Activated effector memory CD4-positive, alpha-beta T cell treated with Interleukin-2 at 50 U/mL for 16 hours (primary cell): ENCODE results near the gene CYP19A1.

Experiments
- DNase-seq: peaks from one replicate; pipeline ENCODE4 v3.0.0-alpha.2; 2020

The CYP19A1 gene

GRCh38 chr15:51252671-51253070 lies 85.7 kb downstream of the CYP19A1 start:
- DNase-seq: no peak

GRCh38 chr15:51251556-51251955 lies 86.8 kb downstream of the CYP19A1 start:
- DNase-seq: no peak

DNA sequence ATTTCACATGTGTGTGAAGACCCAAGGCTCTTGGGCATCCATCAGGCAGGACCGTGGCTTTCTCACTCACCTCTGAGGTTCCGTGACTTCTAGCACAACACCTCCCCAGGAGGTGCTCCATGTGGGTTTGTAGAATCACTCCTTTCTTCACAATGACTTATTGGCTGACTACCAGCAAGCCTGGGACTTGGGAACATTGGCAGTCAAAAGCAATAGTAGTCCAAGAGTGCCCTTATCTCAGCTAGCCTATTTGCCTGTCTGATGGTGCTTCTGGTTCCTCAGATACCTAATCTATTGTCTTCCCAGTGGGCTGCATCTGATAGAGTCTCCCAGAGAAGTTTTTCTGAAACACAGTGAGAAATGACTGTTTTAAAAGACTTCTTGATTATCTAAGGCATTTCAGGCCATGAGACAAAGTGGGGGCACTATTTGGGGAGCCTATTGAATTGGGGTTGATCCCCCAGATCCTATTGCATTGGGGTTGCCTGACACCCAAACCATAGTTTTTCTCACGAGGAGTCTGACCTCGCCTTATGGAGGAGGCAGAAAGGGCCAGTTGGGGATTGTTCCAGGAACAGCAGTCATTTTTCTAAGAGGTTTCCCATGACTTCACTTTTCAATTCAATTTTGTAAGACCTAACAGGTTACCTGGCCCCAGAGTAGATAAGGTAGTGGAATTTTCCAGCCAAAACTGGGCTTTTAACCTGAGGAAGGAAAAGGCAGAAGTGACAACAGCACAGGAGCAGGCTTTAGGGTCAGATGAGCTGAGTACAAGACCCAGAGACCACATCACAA lies 88.0 kb downstream of the CYP19A1 start:
- no peak for DNase-seq

DNA sequence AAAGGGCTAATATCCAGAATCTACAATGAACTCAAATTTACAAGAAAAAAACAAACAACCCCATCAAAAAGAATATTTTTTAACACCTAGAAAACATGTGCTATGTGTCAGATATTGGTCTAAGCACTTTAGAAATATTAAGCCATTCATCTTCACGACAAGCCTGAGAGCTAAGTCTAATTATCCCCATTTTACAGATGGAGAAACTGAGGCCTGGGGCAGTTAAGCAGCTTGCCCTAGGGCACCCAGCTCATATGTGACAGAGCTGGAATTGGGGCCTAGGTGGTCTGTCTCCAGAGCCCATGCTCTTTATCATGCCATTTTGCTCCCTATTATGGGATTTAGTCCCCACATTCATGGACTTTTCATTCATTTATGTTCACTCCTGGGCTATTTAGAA lies 92.8 kb downstream of the CYP19A1 start:
- no peak for DNase-seq

- no peak for DNase-seq
Measured at GRCh38 chr15:51244423-51244869, 94.0 kb downstream of the CYP19A1 start.

GRCh38 chr15:51243774-51244173 lies 94.6 kb downstream of the CYP19A1 start:
- no peak for DNase-seq

DNA sequence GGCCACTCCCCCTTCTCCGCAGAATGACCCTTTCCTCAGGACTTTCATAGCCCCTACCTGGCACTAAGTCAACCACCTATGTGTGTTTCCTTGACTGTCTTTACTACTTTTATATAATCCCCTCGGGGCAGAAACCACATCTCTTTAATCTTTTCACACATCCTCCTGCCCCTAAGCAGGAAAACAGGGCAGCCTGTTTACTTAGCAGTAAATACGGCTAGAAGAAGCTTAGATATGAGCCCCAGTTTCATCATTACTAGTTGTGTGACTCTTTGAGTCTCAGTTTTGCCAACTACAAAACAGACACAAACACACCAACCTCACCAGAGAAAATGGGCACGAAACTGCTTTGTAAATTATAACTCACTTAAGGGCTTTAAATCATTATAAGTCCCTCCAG lies 98.3 kb downstream of the CYP19A1 start:
- DNase-seq: no peak

DNA sequence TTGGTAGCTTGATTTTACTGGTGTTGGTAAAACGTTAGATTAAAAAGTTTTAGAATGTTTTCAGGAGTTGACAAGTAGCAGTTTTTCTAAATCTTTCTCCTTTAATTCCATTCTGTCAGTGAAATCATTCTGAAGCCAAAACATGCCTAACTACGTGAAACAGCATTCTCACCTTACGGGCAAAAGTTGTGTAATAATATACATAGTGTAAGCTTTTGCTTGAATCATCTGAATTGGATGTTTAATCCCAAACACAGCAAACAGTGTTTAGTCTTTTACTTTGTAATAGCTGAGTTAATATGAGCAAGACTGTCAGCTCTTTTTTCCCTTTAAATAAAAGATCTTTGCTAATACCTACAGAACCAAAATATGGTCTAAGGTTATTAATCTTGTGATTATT lies 100.6 kb downstream of the CYP19A1 start:
- no peak for DNase-seq

DNA sequence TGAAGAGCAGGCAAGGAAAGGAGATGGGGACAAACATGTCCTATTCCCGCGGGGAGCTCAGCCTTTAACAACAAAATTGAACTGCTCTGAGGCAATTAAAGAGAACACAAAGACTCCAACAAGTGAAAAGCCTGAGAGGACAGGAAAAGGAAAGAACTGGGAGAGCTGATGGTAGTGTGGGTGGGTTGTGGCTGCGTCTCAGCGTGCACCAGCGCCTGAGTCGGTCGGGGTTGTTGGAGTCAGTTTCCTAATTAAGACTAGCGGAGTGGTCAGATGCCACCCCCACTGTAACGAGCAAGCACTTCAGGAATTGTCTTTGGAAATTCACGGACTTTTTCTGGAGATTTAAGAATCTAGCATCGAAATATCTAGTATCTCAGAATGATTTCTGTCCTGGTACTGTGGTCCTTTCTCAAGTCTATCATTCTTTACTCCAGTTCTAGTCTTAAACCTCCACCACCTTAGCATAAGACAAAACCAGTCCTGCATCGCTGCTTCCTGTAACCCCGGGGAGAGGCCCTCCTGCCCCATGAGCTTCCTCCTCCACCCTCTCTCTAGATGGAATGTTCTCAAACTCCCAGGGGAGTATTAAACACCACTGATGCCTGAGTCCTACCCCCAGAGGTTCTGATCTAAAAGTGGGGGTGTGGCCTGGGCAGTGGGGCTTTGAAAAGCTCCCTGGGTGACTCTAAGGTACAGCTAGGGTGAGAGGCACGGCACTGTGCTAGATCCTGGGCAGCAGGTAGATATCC lies 104.0 kb downstream of the CYP19A1 start:
- DNase-seq: no peak

DNA sequence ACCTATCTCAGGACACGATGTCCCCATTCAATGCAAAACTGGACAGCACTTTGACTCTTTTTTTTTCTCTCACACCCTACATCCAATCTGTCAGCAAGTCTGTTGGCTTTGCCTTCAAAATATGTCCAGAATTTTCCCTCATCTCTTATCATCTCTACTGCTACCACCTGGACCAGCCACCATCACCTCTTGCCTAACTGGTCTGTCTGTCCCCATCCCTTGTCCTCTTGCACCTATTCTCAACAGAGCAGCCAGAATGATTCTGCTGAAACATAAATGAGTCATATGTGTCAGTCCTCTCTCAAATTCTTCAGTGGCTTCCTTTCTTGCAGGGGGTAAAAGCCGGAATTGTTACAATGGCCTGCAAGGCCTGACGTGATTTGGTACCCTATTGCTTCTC lies 105.8 kb downstream of the CYP19A1 start:
- DNase-seq: no peak

DNA sequence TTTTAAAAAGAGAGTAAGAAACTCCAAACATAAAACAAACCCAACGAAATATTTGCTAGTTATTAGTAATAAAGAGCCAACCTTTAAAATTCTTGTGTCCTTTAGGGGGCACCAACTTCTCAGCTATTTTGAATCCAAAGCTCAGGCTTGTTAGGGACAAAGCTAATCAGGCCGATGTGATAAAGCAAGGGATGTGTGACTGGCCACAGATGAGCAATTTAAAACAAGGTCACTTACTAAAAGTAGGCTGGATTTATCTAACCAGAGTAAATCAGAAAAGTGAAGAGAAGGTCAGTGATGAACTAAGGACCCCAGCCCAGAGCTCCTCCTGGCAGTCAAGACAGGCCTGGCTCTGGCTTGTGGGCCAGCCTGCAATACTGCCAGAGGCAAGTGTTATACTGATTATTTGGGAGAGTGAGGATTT lies 108.5 kb downstream of the CYP19A1 start:
- DNase-seq: no peak

- DNase-seq: no peak
Measured at GRCh38 chr15:51227940-51228732, 110.3 kb downstream of the CYP19A1 start.

DNA sequence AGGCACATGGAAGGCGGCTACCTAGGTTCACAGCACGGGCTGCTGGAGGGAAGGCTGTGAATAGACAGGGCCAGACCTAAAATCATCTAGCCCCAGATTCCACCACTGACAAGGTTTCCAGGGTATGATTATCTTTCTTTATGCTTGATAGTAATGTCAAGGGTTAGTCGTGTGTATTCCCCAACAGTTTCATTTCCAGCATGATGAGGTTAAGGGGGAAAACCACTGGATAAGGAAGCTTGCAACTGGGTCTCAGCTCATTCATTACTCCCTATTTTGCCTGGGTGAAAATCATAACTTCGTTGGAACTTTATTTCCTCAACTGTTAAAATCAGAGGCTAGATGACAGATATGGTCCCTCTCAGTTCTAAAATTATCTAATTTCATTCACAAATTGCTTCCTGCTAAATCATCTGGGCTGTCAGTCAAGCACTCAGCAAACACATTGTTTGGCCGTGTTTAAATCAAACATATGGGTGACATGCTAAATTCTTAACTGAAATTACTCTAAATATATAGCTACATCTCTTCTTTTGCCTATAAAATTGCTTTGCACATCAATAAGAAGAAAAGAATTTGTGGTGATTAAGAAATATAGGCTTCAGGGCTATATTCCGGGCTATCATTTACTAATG lies 111.7 kb downstream of the CYP19A1 start:
- DNase-seq: no peak

- no peak for DNase-seq
Measured at GRCh38 chr15:51224428-51224827, 114.0 kb downstream of the CYP19A1 start.

DNA sequence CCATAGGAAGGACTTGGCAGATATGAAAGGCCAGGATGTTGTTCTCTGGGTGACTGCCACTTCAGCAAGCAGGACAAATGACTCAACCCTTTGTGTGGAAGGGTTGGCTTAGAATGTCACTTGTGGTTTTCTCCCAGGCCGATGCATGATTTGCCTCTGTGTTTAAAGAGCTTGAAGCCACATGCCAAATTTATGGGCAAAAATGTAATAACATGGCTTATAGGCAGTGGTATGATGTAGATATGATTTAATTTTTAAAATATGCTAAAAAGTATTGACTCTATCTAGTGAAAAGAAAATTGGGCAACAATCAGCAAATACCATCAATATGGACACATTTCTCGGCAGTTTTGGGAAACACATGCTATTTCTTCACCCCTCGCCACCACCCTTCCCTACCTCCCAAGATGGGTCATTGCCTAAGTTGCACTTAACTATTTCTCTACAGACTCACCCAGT lies 114.6 kb downstream of the CYP19A1 start:
- DNase-seq: no peak

DNA sequence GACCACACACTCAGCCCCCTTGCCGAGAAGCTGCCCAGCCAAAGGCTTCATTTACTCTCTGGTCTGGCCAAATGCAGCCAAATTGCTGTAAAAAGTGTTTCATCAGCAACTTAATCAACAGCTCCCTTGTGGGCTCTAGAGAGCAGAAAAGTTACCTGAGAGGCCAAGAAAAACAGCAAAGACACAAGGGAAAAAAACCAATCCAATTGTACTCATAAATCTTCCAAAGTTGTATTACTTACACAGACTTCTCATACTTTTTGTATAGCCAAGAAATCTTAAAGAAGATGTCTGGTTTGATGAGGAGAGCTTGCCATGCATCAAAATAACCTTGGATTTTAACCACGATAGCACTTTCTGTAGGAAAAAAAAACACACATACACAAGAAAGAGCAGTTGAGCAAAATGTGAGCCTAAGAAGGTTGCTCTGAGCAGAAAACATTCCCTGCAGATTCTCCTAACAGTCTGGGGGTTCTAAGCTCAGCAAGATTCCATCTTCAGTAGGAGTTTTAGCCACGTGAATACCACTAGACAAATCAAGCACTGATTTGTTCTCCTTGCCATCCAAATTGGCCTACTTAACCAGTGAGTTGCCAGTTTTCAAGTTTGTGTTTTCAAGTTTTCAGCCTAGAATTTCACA lies 120.0 kb downstream of the CYP19A1 start:
- DNase-seq: no peak

DNA sequence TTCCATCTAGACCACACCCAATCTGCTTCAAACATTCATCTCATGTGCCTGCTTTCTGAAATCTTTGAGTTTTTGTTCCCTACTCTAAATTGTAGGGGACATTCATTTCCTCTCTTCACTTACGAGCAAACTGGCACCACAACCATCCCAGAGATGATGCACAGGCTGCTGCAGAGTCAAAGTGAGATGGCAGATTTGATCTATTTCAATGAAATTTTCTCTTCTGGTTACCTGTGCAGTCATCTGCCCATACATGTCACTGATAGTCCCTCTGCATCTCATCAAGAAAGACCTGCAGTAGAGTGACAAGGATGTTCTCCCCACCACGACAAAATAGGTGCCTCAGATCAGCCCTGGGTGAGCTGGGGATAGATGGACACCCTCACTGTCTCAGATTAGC lies 125.5 kb downstream of the CYP19A1 start:
- no peak for DNase-seq

DNA sequence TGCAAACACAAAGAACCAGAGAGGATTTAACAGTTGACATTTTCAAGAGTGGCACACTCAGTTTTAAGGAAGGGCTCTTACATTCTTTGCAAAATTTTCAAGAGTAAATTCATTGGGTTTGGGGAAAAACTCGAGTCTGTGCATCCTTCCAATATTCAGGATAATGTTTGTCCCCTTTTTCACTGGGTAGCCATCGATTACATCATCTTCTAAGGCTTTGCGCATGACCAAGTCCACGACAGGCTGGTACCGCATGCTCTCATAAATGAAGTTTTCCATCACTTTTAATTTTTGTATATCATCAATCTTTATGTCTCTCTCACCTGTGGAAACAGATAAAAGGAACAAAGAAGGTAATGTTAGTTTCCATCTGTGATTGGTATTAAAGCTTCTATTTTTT lies 126.2 kb downstream of the CYP19A1 start:
- no peak for DNase-seq

DNA sequence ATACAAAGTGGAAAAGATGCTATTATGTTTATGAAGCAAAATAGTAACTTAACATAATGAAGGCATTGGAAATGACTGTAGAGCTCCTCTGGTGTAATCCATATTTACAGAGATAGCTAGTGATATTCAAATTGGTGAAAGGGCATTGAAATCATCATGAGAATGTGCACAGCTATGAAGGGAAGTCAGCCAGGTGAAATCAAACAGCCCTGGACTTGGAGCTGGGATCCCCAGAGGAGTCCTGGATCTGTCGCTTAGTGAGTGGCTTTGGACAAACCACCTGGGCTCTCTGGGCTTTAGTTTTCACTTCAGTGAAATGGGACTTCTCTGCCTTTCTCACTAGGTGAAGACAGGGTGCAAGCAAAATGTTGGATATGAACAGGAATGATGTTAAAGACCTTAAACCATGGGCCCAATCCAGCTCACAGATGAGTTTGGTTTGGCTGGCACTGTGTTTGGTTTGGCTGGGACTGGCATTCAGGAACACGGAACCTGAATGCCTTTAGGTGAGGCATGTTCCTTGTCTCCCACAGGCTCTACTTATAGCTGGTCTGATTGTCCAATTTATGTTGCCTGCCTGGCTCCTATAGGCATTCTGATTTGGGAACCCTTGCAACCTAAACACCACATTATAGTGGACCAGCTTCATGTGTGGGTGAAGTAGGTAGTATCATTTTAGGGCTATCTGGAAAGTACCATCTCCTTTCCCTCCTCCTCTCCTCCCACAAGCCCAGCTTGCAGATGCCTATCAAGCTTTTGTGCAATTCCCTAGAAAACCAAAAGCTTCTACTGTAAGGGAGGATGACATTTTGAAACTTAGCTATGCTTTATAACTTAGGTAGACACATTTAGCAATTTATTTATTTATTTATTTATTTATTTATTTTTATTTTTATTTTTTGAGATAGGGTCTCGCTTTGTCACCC lies 133.1 kb downstream of the CYP19A1 start:
- no peak for DNase-seq

DNA sequence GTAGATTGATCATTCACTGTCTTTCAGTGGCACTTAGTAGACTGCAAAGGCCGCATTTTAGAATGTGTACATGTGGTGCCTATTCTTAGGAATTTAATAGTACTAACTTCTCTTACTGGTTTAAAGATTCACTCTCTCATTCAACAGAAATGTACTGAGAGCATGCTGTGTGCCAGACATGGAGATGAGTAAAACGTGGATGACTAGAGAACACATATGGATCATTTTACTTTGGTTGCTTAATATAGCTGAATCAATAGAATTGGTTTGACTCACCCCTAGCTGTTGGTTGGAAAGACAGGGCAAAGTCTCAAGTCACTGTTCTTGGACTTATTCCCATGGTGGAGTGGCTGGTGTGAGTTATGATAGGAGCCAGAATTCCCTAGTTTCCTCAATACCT lies 134.6 kb downstream of the CYP19A1 start:
- no peak for DNase-seq

DNA sequence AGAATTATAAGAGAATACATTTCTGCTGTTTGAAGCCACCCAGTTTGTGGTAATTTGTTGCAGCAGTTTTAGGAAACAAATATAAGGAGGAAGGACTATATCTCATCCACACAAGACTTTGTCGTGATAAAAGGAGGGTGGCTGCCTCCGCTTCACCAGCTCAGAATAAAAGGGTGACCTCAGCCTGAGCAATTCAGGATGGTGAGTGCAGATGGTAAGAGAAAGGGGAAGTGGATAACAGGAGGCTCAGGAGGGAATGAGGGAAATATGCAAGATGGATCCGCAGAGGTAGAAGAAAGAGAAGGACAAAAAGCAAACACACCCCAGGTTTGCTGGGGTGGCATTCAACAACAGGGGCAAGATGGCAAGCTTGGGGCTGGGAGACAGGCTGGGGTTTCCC lies 135.6 kb downstream of the CYP19A1 start:
- DNase-seq: no peak
